NCI-H446 treated with DMSO at 0.1 percent for 48 hours (cell line): ENCODE data around the gene PSMD6.

Experiments
- DNase-seq: peaks from one replicate; lab custom pipeline; 2025; lab: John Stamatoyannopoulos, UW

The PSMD6 gene

GRCh38 chr3:63977893-63978292, 45.4 kb downstream of the PSMD6 start:
- DNase-seq = no peak

DNA sequence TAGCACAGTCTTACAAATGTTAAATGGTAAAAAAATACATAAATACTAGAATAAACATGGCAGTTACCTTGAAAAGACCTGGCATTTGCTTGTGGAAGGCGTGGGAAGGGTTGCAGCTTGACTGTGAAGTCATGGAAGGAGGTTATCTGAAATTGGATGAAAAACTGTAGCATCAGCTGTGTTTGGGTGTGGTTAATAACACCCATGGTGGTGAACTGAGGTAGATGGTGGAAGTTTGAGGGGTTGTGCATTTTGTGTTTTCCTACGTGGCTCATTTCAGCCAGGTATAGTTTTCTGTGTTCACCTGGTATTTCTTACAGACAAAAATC, 46.5 kb downstream of the PSMD6 start:
- DNase-seq = no peak

GRCh38 chr3:63976161-63976871, 47.0 kb downstream of the PSMD6 start:
- no peak for DNase-seq

- no peak for DNase-seq
Observed at GRCh38 chr3:63975723-63976122, 47.6 kb downstream of the PSMD6 start.

GRCh38 chr3:63974451-63974850, 48.8 kb downstream of the PSMD6 start:
- no peak for DNase-seq

DNA sequence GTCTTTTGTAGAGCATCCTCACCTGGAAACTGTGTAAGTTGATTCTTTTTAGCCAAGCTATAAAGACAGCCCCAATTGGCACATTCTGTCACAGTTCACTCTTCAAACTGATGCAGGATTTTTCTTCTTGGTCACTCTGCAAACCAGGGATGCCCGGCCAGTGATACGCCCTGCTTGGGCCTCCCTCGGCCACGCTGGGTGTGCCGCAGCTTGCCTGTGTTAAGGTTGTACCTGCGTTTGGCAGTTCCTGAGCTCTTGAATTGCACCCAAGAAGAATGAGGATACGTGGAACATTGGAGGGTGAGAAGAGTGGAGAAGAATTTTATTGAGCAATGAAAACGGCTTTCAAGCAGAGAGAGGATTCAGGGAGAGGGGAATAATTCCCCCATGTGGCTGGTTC, 49.9 kb downstream of the PSMD6 start:
- no peak for DNase-seq

- no peak for DNase-seq
Observed at GRCh38 chr3:63972987-63973386, 50.3 kb downstream of the PSMD6 start.

- no peak for DNase-seq
Observed at GRCh38 chr3:63972196-63972595, 51.1 kb downstream of the PSMD6 start.

GRCh38 chr3:63970631-63971475, 52.4 kb downstream of the PSMD6 start:
- DNase-seq = peak; percentile 21

GRCh38 chr3:63969876-63970275, 53.4 kb downstream of the PSMD6 start:
- DNase-seq = no peak

- DNase-seq = no peak
Observed at GRCh38 chr3:63968612-63969350, 54.5 kb downstream of the PSMD6 start.

GRCh38 chr3:63967675-63968611, 55.4 kb downstream of the PSMD6 start:
- peak; percentile 76 for DNase-seq

DNA sequence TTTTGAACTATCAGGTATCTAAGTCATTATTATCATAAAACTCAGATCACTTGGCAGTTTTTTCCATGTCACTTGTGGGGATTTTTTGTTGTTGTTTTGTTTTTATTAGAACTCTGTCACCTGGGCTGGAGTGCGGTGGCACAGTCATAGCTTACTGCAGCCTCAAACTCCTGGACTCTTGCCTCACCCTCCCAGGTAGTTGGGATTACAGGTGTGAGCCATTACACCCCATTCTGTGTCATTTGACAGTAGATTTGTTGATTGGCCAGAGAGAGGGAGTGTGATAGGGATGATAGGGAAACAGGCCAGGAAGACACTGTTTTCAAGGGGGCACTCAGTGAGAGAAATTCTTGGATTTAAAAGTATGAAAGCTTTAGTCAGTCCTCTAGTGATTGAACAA, 56.4 kb downstream of the PSMD6 start:
- DNase-seq = no peak

DNA sequence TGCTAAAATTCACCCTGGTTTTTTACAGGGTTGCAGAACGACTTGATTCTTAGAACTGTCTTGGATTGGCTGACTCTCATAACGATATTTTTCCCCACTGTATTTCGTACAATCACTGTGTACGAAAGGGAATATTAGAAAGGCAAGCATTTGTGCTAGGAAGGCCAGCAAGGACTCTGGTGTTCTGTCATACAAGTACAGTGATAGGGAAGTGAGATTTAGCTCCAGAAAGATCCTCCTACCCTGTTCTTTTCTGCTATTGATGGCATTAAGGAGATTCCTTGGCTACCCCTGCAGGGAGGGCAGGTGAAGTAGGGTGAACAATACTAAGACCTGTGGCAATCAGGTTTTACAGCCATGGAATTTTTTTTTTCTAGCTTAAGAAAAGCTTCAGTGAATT, 57.3 kb downstream of the PSMD6 start:
- DNase-seq = no peak

DNA sequence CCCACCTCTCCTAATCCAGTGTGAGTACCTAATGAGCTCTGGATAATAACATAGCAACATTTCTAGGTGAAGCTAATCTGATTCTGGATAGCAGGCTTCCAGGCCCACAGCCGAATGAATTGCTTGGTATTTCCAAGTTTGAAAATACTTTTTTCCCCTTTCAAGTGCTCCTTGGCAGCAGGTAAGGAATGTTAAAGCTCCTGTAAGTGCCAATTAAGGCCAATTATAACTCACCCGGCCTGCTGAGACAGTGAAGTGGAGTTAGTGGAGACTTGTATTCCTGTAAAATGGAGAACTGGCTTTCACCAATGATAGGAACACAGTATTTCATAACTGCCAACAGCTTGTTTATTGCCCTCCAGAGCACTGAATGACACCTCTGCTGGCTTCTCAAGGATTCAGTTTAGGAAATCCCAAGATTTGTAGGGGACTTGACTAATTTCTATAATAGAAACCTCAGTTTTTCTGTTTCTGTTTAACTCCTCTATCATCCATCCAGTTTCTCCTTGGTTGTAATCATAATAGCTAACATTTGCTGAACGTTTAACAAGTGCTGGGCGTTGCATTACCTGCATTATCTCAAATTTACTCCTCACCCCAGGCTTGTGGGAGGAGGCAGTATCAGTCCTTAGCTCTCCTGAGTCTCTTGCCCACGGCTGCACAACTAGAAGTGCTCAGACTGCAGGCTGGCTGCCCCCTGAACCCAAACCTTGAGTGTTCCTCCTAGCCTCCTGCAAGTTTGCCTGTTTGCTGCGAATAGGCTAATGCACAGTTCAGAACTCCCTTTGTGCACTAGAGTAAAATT, 58.4 kb downstream of the PSMD6 start:
- no peak for DNase-seq

DNA sequence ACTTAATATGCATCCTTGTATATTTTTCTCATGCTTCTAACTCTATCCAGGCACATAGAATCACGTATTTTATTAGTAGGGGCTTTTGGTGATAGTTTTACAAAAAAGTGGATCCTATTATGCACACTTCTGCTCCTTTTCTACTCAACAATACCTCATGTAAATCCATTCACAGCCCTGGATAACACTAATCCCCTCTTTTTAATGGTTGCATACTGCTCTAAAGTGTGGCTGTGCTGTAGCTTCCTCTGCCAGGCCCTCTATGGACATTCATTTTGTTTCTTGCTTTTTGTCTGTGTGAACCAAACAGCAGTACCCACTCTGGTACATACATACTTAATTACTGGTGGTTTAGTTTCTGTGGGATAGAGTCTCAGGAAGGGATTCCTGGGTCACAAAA, 59.8 kb downstream of the PSMD6 start:
- no peak for DNase-seq

- DNase-seq = no peak
Observed at GRCh38 chr3:63961891-63962290, 61.4 kb downstream of the PSMD6 start.
